Colonic mucosa (tissue), 4 donors: Measurements from ENCODE around the gene STK32C. TPM values are rescaled to one million over a fixed set of nuclear protein-coding genes. Genes with fewer than 3 reads are reported as not detected.

Experiments used
- DNase-seq: peaks from one replicate; pipeline ENCODE4 v3.0.0-alpha.2; 2020
- H3K27ac ChIP-seq: fragments of 200-600 bp; one replicate; pipeline ENCODE4 v1.8.0; 2021
- H3K27me3 ChIP-seq: fragments of 200-600 bp; one replicate; pipeline ENCODE4 v1.8.0; 2021
- H3K36me3 ChIP-seq: fragments of 200-600 bp; one replicate; pipeline ENCODE4 v1.8.0; 2021
- H3K4me1 ChIP-seq: fragments of 200-600 bp; one replicate; pipeline ENCODE4 v1.8.0; 2021; ENCODE audit warnings: mild to moderate bottlenecking
- H3K4me3 ChIP-seq: fragments of 200-600 bp; one replicate; pipeline ENCODE4 v1.8.0; 2021
- H3K9ac ChIP-seq, 2 donors: one replicate each; pipeline ENCODE4 v1.7.0; 2013; ENCODE audit warnings: control low read depth in 2 of 2, low read depth in 2 of 2, low read length in 2 of 2
- H3K9me3 ChIP-seq: fragments of 200-600 bp; one replicate; pipeline ENCODE4 v1.8.0; 2021
- CTCF ChIP-seq: fragments of 200-600 bp; IDR thresholded peaks from one replicate; pipeline ENCODE4 v1.8.0; 2022; ENCODE audit warnings: antibody characterized with exemption, mild to moderate bottlenecking
- intact Hi-C: fragments of 100-400 bp; cut with DNase I; formaldehyde crosslinking; loops from one replicate; pipeline ENCODE4 v1.14.1; 2022
- total RNA-seq, 2 donors: library from RNA; stranded (reverse); fragmentation: NEBNext Ultra II Directional in 1 of 2; extraction: Animal tissue kit (Norgen Biotek cat#: 25700) in 1 of 2; gene quantifications; one replicate each; pipeline ENCODE4 v1.2.1, GENCODE V29; 2021
- donor health status: healthy.
- donor health status: DM: no; HTN: no; CAD: no.
- donor health status: DM: no; HTN: no; CAD: no.

STK32C gene
- total RNA-seq, 2 donors from 2014 or later: 9.2 to 14.5 TPM

DNA sequence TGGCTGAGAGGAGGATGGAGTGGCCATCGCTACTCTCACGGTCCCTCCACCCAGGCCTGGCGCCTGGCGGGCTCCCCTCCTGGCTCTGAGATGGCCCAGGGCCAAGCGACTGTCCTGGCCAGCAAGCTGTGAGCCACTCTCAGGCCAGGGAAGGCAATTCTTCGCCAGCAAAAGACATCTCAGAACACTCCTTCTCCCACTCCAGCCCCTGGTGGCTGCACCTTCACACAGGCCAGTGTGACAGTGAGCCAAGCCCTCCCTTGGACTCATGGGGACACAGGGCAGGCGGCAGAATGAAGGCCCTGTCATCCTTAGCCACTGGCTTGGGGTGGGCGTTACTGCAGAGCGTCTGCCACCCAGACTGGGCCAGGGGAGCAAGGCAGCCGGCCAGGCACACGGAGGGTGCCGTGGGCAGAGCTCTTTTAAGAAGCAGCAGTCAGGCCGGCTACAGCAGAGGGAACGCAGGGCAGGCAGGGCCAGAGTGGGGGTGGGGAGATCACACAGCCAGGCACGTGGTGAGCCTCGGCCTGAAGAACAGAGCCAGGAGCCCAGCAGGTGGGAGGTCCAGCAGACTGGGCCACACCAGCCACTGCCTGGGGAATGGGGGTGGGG, 14.4 kb downstream of the STK32C start:
- Histone ChIP-seq H3K9me3 (no peaks in the 10 kb centered on the region), H3K27ac (no peak overlapping the region), H3K4me3 (no peak overlapping the region), H3K36me3 (no peaks in the 10 kb centered on the region), H3K9ac (no peak overlapping the region), H3K4me1 (no peaks in the 10 kb centered on the region), H3K27me3 (no peaks in the 10 kb centered on the region)
- intact Hi-C loops: no loop called here
- no peak for TF ChIP-seq CTCF
- no peak for DNase-seq

DNA sequence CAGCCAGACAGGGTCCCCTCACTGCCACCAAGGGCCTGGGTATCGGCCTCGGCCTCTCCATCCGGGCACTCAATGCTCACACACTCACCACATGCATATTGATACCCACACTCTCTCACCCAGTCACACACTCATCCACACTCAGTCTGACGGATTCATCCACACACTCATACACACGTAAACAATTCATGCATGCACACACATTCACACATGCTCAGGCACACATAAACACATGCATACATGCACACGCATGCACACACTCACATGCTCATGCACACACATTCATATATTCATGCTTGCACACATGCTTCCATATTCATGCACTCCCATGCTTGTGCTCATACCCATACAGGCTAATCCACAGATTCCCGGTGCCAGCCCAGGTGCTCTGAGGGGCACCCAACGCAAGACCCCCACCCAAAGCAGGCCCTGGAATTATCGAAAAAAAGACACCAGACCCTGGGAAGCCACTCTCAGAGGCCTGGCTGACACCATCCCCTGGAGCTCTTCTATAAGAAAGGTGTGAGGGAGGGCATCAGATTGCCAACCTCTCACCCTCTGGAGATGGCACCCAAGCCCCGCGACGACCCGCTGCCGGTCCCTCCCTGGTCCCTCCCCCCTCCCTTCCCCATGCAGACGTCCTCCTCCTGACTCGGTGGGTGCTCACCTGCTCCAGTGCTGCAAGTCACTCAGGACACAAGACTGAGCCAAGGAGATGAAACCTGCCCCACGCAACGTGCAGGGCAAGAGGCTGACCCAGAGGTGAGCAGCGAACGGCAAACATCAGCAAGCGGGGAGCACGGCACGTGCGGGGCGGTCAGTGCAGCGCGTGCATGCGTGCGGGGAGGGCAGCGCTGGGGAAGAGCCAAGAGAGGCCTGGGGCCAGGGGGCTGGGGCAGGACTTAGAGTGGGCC, 15.2 kb downstream of the STK32C start:
- Histone ChIP-seq H3K27ac (no peak overlapping the region), H3K9ac (no peak overlapping the region), H3K4me1 (no peaks in the 10 kb centered on the region), H3K4me3 (no peak overlapping the region), H3K27me3 (no peaks in the 10 kb centered on the region), H3K36me3 (no peaks in the 10 kb centered on the region), H3K9me3 (no peaks in the 10 kb centered on the region)
- no peak for TF ChIP-seq CTCF
- no peak for DNase-seq
- intact Hi-C loops: no loop called here

DNA sequence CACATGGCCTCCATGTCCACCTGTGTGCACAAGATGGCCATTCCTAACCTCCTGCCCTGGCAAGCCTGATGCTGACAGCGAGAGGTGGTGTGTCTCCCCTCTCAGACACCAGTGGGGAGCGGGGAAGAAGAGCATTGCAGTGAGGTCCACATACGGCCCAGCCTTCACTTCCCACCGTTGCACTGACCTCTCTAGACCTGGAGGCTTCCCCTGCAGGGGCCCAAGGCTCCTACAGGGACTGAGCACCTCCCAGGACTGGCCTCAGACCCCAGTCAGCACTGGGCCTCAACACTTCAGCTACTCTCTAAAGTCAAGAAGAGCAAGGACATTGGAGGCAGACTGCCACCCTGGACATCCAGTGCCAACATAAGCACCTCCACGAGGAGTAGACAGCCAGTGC, 15.9 kb downstream of the STK32C start:
- intact Hi-C loops: no loop called here
- Histone ChIP-seq H3K4me1 (no peaks in the 10 kb centered on the region), H3K27me3 (no peaks in the 10 kb centered on the region), H3K9me3 (no peaks in the 10 kb centered on the region), H3K27ac (no peak overlapping the region), H3K9ac (no peak overlapping the region), H3K4me3 (no peak overlapping the region), H3K36me3 (no peaks in the 10 kb centered on the region)
- TF ChIP-seq CTCF: no peak
- no peak for DNase-seq

- H3K9ac ChIP-seq: no peak overlapping the region
- intact Hi-C loops: no loop called here
- no peak for TF ChIP-seq CTCF
- H3K27me3 ChIP-seq: no peaks in the 10 kb centered on the region
- no peak overlapping the region for H3K27ac ChIP-seq
- DNase-seq: no peak
- no peaks in the 10 kb centered on the region for H3K4me1 ChIP-seq
- no peaks in the 10 kb centered on the region for H3K9me3 ChIP-seq
- H3K4me3 ChIP-seq: no peak overlapping the region
- no peaks in the 10 kb centered on the region for H3K36me3 ChIP-seq
These were observed 17.1 kb downstream of the STK32C start for GRCh38 chr10:132290631-132291030.

DNA sequence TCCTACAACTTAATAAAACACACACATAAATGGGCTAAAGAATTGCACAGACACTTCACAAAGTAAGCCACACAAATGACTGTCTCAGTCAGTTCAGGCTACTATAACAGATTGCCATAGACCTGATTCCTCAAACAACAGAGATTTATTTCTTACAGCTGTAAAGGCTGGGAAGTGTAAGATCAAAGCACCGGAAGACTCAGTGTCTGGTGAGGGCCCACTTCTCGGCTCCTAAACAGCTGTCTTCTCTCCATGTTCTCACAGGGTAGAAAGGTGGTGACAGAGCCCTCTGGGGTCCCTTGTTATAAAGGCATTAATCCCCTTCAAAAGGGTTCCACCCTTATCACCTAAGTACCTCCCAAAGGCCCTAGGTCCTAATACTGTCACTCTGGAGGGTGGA, 18.3 kb downstream of the STK32C start:
- Histone ChIP-seq H3K9me3 (no peaks in the 10 kb centered on the region), H3K27me3 (no peaks in the 10 kb centered on the region), H3K4me1 (no peaks in the 10 kb centered on the region), H3K4me3 (no peak overlapping the region), H3K36me3 (no peaks in the 10 kb centered on the region), H3K9ac (no peak overlapping the region), H3K27ac (no peak overlapping the region)
- no peak for TF ChIP-seq CTCF
- intact Hi-C loops: no loop called here
- no peak for DNase-seq
